SW480 (cell line): ENCODE data around the gene PATE3.

Experiments
- DNase-seq: peaks from one replicate; pipeline ENCODE4 v3.0.0-alpha.2; 2016; ENCODE audit warnings: low spot score

PATE3 gene, protein sequence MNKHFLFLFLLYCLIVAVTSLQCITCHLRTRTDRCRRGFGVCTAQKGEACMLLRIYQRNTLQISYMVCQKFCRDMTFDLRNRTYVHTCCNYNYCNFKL

DNA sequence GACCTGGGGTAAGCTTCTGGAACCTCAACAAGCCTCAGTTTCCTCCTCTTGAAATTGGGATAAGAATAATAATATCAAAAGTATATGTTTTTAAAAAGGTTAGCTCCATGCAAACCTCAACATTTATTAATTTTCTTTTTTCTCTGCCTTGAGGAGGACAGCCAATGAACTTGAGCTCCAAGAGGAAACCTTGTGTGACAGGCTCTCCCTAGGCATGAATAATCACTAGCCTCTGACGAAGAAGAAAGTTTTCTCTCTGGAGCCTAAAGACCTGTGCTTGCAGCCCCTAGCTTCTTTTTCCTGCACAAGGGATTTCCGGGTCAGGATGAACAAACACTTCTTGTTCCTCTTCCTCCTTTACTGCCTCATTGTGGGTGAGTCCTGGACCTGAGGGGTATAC is at the start of gene PATE3:
TSS of gene PATE3 (plus strand) at position 301 of the 400 bp plus-strand sequence. CDS start at position 326, 25 bp downstream.
- DNase-seq = no peak

DNA sequence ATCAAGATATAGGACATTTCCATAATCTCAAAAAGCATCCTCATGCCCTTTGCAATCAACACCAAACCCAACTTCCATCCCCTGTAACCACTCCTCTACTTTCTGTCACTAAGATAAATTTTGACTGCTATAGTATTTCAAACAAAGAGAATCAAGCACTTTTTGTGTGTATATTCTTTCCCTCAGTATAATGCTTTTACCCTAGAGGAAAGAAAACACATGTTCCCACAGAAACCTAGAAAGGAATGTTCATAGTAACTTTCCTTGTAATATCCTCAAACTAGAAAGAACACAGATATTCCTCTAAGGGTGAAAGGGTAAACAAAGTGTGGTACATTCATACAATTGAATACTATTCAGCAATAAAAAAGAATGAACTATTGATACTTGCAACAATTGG is 47.3 kb upstream of the PATE3 start:
- no peak for DNase-seq

DNA sequence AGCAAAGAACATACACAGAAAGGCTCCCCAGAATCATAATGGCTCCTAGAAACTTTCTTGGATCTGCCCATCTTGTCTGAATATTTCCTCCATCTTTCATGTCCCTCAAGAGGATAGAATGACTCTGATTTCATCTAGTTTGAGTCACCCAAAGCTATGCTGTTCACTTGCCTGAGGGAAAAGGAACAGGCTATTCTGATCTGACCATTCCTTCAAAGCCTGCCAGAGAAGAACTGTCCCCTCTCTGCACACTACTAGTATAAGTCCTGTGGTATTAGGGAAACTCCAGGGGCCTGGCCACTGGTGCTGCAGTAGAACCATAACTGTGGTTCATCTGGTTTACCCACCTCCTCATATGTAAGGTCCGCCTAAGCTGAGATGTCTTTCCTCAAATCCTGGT is 44.2 kb upstream of the PATE3 start:
- DNase-seq = no peak

DNA sequence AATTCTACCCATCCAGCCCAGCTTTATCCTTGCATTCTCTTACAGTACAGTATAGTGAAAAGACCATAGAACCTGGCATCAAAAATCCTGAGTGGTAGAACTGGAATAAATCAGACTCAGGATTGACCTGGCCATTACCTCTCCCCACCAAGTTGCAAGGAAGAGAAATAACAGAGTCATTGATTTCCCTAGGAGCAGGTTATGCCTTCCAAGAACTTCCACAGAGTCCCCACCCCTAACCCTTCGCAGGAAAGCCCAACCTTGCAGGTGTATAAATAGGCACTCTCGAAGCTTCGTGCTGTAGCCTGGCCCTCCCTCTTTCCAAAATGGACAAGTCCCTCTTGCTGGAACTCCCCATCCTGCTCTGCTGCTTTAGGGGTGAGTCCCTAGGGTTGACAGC is 41.9 kb upstream of the PATE3 start, which contains the start of gene PATE1:
TSS of gene PATE1 (plus strand) at position 301 of the 400 bp plus-strand sequence. CDS start at position 327, 26 bp downstream.
- DNase-seq = no peak

DNA sequence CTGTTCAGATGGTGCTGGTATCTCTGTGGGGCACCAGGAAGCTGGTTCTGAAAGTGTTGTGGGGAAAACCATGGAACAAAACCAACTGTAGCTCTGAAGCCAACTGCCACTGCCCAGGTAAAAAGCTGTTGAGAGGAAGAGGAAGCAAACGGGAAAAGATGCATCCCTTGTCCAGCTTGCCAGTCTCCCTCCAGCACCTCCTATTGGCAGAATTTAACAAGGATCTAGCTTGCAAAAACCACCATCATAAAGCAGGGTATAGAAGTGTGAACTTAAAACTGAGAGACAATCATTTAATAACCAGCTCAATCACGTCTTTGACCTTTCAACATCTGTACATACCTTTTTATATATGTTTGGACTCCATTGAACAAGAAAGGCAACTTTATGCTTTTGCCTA is 37.3 kb upstream of the PATE3 start:
- no peak for DNase-seq

DNA sequence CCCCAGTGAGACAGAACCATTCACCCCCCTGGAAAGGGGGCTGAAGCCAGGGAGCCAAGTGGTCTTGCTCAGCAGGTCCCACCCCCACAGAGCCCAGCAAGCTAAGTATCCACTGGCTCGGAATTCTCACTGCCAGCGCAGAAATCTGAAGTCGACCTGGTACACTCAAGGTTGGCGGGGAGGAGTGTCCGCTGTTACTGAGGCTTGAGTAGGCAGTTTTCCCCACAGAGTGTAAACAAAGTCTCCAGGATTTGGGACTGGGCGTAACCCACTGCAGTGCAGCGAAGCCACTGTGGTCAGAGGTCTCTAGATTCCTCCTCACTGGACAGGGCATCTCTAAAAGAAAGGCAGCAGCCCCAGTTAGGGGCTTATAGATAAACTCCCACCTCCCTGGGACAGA is 31.9 kb upstream of the PATE3 start:
- DNase-seq = no peak

DNA sequence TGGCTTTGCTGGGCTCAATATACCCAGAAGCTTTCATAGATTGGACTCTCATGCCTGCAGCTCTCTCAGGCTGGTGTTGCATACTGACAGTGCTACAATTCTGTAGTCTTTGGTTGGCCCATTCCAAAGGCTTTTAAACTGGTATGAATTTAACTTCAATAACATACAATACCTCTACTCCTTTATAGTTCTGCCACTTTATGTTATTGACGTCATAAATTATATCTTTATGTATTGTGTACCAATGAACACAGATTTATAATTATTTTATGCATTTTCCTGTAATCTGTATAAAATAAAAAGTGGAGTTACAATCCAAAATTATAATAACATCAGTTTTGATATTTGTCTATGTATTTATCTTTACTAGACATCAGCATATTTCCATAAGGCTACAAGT is 25.5 kb upstream of the PATE3 start:
- DNase-seq = no peak

DNA sequence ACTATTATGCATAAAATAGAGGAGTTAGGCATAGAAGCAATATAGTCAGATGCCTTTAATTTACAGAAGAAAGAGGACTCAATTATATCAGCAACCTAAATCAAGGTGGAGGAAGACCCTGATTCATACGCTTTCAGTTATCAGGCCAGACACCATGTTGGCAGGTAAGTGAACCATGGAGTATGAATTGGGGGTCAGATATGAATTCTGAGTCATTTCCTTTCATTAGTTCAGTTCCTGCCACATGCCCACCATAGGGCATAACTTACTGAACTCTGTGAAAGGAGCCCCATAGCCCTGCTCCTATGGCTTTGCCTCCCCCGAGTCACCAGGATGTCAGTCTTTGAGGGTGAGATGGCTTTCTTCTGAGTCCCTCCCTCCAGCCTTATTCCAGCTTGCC is 24.4 kb upstream of the PATE3 start:
- no peak for DNase-seq

DNA sequence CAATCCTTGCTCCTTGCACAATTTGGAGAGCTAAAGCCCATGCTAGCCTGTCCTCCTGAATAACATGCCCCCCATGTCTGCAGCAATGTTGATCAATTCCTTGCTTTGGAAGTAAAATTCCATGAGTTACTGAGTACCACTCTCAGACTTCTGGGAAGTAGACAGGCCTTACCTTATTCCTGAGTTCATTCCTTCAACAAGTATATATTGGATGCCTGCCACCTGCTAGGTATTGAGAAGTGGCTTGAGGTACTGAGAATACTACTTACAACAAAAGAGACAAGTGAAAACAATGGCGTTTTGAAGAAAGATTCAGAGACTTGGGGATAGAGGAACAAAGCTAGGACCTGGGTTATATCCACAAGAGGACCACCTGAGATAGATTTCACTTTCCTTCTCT is 21.7 kb upstream of the PATE3 start:
- no peak for DNase-seq

DNA sequence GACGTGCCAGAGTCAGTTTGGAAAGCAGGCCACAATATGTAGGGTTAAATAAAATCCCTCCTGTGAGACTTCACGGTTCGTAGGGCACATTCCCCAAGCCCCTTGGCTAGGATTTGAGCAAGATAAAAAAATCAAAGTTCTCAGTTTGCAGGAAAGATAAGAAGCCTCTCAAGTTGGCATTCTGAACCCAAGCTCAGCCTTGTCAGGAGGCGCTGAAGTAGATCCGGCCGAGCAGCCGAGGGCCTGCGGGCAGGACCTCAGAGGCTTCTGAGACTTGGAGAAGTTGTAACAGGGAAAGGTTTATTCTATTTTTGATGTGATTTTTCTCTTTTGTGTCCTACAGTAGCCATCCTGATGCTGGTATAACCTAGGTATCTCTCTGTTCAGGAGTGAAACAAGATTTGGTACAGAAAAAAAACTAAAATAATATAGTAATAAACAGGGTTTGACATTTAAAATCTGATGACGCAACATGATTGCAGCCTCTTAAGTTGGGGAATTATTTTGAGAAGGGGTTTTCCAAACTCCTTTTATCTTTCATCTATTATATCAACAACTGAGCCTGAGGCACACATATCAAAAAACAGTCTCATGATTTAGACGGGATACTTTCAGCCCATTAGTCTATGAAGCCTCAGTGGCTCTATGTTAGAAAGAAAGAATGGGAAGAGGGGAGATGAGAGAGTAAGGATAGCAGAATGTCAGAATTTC is 19.4 kb upstream of the PATE3 start:
- no peak for DNase-seq

DNA sequence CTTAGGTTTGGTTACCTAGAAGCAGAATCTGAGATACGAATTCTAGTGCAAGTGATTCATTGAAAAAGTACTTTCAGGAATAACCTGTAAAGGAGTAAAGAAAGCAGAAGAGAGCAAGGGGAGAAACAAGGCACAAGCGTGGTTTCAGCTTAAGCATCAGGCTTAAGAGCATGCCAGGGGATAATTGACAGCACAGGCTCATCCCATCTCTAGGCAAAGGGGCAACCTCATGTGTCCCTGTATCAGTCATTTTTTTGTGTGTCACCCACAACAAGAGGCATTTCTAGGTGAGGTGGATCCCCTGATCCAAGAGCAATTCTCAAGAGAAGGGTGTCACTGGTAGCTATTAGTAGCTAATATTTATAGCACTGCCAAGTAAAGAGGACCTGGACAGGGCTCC is 17.3 kb upstream of the PATE3 start:
- DNase-seq = no peak

DNA sequence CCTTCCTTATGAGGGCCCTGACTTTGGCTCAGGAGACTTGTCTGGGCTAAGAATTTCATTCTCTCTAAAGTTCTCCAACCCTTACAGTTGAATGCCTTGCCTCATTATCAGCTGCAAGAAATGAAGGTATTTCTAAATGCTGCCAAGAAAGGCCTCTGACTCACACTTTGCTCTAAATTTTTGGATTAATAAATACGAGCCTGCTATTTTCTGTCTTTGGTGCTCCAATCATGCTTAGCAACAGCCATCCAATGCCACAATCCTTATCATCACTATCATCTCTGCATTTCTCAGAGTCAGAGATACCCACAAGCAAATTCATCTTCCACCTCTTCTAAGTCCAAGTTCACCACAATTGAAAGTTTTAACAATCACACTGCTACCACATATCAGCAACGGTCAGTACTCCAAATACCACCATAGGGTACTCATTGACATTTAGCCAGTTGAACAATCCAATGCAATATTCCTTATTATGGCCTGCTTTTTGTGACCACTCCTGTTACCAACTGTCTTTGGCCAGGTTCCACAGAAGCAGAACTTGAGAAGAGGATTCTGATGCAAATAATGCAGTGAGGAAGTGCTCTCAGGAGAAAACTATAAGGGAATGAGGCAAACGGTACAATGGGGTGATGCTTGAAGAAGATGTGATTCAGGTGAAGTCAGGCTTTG is 15.0 kb upstream of the PATE3 start:
- no peak for DNase-seq

DNA sequence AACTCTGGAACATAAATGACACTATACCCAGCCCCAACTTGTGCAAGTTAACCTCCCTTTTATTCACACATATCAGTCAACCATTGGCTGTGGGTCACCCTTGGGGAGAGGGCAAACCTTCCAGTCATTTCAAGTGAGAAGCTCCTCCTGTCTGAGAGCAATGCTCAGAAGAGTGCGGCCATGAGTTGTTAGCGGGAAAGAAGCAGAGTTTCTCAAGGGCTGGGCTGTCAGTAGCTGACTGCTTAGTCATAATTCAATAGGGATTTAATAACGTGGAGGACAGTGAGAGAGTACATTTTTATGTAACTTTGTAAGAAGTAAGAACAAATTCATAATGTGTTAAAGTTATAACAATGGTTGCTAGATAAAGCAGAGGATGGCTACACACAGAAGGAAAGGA is 14.4 kb upstream of the PATE3 start:
- DNase-seq = no peak

DNA sequence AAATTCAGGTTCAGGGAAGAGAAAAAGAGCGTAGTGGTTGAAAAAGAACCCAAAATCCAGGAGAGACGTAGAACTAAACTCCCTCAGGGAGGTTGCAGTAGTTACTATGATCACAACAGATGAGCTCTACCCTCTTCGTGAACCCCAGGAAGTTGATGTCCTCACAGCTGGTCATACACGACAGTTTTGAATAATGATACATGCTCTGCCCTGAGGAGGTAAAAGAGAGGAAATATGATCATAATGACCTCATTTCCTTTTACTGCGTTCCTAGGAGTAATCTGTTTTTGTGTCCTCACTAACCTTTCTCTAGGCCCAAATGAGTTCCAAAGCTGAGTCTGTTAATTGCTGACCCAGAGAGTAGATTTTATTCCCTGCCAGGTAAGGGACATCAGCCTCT is 10.6 kb upstream of the PATE3 start:
- no peak for DNase-seq

DNA sequence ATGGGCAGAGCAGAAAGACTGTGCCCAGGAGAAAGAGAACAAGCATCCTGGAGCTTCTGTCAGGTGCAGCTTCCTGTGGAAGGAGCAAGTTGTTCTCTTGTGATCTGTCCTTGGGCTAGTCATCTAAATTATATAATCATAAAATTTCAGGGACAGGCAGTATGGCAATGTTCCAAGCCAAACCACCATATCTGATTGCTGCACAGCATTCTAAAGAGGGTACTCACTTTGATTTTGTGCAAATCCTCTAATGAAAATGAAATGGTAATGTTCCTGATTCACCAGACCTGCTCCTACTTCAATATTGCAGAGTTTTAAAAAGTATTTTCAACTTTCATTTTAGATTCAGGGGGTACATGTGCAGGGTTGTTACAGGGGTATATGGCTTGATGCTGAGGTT is 9.2 kb upstream of the PATE3 start, which contains the start of gene PATE2:
TSS of gene PATE2 (minus strand) at position 101 of the 400 bp plus-strand sequence. CDS start at position 46, 55 bp downstream.
- no peak for DNase-seq

DNA sequence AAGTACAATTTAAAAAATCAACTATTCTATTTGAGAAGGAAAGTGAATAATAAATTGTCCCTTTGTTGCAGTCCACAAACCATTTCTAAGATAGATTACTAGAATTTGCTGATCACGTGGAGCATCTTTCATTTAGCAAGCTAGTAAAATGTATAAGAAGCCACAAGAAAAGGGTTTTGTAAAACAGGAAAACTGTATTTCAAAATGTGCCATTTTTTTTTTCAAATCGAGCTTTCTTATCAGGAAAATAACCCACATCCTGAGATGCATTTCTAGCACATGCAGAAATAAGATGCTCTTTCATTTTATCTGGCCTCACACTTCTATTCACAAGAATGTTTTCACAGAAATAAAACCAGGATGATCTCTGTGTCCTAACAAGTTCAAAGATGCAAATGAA is 3.2 kb upstream of the PATE3 start:
- DNase-seq = no peak

DNA sequence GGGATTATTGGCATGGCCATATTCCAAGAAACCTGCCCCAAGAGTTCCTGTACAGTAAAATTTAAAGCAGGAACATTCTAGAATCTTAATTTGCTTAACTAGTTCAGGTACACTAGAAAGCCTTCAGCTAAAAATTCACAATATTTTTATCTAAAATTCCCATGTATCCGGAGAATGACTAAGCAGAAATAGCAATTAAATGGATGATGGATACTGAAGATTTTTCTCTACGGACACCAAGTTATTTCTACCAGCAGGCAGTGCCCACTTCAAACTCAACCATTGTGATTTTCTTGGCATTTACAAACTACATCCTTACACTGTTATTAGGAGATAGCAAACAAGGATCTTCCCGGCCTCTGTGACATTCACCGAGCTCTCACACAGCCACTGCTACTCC is 2.9 kb downstream of the PATE3 start:
- DNase-seq = no peak

DNA sequence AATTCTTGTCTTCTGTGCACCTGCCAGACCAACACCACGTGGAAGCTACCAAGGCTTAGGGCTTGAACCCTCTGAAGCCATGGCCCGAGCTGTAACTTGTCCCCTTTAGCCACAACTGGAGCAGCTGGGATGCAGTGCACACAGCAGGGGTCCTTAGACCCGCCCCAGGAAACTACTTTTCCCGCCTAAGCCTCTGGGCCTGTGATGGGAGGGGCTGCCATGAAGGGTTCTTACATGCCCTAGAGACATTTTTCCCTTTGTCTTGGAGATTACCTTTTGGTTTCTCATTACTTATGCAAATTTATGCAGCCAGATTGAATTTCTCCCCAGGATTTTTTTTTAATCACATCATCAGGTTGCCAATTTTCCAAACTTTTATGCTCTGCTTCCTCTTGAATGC is 9.7 kb downstream of the PATE3 start:
- no peak for DNase-seq

DNA sequence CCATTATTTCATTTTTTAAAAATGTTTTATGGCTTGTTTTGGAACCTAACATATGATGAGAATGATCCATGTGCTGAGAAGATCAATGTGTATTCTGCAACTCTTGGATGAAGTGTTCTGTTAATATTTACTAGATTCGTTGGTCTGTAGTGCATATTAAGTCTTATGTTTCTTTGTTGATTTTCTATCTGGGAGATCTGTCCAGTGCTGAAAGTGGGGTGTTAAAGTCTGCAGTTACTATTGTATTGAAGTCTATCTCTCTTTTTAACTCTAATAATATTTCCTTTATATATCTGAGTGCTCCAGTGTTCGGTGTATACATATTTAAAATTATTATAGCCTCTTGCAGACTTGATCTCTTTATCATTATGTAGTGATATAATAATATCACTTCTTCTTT is 11.9 kb downstream of the PATE3 start:
- DNase-seq = no peak

DNA sequence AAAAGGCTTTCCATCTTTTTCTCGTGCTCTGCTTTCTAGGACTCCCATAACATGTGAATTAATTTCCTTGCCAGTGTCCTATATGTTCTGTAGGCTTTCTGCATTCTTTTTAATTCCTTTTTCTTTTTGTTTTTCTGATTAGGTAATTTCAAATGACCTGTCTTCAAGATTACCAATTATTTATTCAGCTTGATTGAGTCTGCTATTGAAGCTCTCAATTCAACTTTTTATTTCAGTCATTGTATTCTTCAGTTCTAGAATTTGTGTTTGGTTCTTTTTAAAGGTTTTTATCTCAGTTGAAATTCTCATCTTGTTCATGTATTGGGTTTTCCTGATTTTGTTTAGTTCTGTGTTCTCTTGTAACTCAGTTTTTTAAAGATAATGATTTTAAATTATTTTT is 14.5 kb downstream of the PATE3 start:
- DNase-seq = no peak

DNA sequence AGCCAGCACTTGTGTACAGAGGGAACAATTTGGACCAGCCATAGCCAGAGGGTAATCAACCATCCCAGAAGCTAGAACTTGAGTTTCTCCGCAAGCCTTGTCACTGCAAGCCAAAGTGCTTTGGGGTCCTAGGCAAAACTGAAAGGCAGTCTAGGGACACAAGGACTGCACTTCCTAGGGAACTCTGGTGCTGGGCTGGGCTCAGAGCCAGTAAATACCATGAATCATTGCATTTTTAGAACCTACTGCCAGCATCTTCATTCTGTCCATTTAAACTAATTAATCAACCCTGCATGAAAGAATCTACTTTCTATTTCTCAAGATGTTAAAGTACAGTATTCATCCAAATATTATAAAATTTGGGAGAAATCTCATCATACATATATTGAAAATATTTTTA is 20.0 kb downstream of the PATE3 start:
- no peak for DNase-seq

DNA sequence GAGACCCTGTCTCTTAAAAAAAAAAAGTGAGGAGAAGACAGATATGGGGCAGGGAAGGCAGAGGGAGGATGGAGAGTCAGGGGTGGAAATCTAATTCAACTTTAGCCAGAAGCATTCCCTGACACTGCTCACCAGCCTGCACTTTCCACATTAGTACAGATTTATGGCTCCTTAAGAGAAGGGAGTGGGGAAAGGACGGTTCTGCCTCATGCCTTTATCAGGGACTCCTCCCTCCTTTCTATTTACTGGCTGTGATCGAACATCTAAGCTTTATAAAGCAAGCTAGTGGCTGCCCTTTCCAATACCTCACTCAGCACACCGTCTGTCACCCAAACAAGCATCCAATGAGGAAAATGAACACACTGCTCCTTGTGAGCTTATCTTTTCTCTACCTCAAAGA is 45.1 kb downstream of the PATE3 start, which contains the start of gene PATE4:
TSS of gene PATE4 (plus strand) at position 301 of the 400 bp plus-strand sequence. CDS start at position 345, 44 bp downstream.
- no peak for DNase-seq

DNA sequence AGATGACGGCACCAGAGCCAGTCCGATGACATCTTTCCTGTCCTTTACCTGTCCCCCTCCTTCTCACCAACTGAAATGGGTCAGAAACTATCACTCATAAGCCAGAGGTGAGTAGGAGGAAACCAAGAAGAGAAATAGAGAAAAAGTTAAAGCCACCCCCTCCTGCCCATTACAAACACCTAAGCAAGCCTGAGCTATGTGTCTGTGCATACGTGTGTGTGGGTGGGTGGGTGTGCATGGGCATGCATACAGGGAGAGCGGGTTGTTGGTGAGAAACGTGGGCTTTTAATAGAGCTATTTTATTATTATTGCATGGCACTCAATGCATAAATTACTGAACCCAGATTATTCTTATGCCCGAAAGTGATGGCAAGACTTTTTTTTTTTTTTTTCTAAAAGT is 47.8 kb downstream of the PATE3 start:
- no peak for DNase-seq
